ENCODE data around the gene BLMH.

BLMH gene

GRCh38 chr17:30321314-30321713 lies 29.6 kb upstream of the BLMH start:
- no peak for TF ChIP-seq CTCF (IDR thresholded peaks at IDR 0.05; ENCODE audit: borderline replicate concordance, control extremely low read depth, extremely low read depth, insufficient read depth, missing control alignments)
- no peak for DNase-seq (ENCODE audit: low spot score)
- in situ Hi-C loops (cut with MboI; ENCODE audit: low sequenced_read_pairs, unreplicated experiment) = no loop called here

GRCh38 chr17:30318155-30318554 lies 26.4 kb upstream of the BLMH start:
- TF ChIP-seq CTCF (IDR thresholded peaks at IDR 0.05; ENCODE audit: borderline replicate concordance, control extremely low read depth, extremely low read depth, insufficient read depth, missing control alignments) = no peak
- DNase-seq (ENCODE audit: low spot score) = no peak
- in situ Hi-C loops (cut with MboI; ENCODE audit: low sequenced_read_pairs, unreplicated experiment) = no loop called here

- TF ChIP-seq CTCF (IDR thresholded peaks at IDR 0.05; ENCODE audit: borderline replicate concordance, control extremely low read depth, extremely low read depth, insufficient read depth, missing control alignments) = no peak
- DNase-seq (ENCODE audit: low spot score) = no peak
- in situ Hi-C loops (cut with MboI; ENCODE audit: low sequenced_read_pairs, unreplicated experiment) = no loop called here
These were observed 25.0 kb upstream of the BLMH start for GRCh38 chr17:30316736-30317135.

GRCh38 chr17:30315106-30315505 lies 23.4 kb upstream of the BLMH start:
- no peak for DNase-seq (ENCODE audit: low spot score)
- TF ChIP-seq CTCF (IDR thresholded peaks at IDR 0.05; ENCODE audit: borderline replicate concordance, control extremely low read depth, extremely low read depth, insufficient read depth, missing control alignments) = no peak
- in situ Hi-C loops (cut with MboI; ENCODE audit: low sequenced_read_pairs, unreplicated experiment) = no loop called here

- DNase-seq (ENCODE audit: low spot score) = no peak
- in situ Hi-C loops (cut with MboI; ENCODE audit: low sequenced_read_pairs, unreplicated experiment) = no loop called here
- no peak for TF ChIP-seq CTCF (IDR thresholded peaks at IDR 0.05; ENCODE audit: borderline replicate concordance, control extremely low read depth, extremely low read depth, insufficient read depth, missing control alignments)
These were observed 22.7 kb upstream of the BLMH start for GRCh38 chr17:30314474-30314873.

GRCh38 chr17:30312226-30312625 lies 20.5 kb upstream of the BLMH start:
- in situ Hi-C loops (cut with MboI; ENCODE audit: low sequenced_read_pairs, unreplicated experiment) = no loop called here
- TF ChIP-seq CTCF (IDR thresholded peaks at IDR 0.05; ENCODE audit: borderline replicate concordance, control extremely low read depth, extremely low read depth, insufficient read depth, missing control alignments) = no peak
- DNase-seq (ENCODE audit: low spot score) = no peak

- no peak for TF ChIP-seq CTCF (IDR thresholded peaks at IDR 0.05; ENCODE audit: borderline replicate concordance, control extremely low read depth, extremely low read depth, insufficient read depth, missing control alignments)
- in situ Hi-C loops (cut with MboI; ENCODE audit: low sequenced_read_pairs, unreplicated experiment) = no loop called here
- no peak for DNase-seq (ENCODE audit: low spot score)
These were observed 18.8 kb upstream of the BLMH start for GRCh38 chr17:30310562-30310961.
